HG03025 (cell line): ENCODE data around the gene ANXA5.
A peak's percentile ranks its signal among the peaks of the same experiment; 100 is the strongest.
"Not testable (repeated sequence)": the region's sequence is repeated elsewhere in the genome, so short reads cannot be mapped to it uniquely, and the experiment has no call there.

Experiments
- ATAC-seq: cut with Tn5 transposase; IDR thresholded peaks from one replicate; pipeline ENCODE4 v1.9.1; 2021; ENCODE audit warnings: mild to moderate bottlenecking, moderate library complexity; ENCODE audit not compliant: unreplicated experiment, low FRiP score

The ANXA5 gene

DNA sequence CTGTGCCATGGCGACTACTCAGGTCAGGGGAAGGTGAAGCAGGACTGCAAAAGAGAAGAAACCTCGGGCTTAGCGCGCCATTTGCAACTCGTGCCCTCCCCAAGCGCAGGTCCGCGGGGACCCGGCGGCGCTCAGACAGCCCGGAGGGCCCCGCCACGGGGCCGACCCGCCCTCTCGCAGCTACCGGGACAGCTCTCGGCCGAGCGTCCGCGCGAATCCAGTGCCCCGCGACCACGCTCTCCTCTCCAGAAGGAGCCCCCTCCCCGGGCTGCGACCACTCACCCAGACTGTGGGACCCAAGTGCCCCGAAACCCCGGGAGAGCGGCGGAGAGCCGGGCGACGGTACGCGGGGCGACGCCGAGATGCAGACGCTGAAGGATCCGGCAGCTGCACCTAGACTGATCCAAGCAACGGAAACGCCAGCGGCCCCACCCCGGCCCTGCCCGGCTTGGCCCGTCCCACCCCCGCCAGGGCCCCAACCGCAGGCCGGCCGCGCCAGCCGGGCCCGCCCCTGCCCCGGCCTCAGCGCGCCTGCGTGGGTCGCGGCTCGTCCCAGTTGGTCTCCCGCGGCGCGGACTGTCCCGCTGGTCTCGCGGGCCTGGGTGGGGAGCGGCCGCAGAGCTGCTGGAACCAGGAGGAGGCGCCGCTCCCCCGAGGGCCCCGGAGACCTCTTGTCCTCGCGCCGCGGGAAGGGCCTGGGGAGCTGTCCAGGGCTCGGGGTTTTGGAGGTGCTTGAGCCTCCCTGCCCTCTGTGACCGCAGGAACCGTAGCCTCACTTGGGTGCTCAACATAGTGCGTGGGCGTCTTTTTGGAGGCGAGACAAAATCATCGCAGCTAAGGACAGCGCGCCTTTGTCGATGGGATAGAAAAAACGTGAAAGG is at the start of gene ANXA5:
ANXA5 (minus strand) TSS at position 400 of the 881 bp plus-strand sequence; CDS start at position 9, 391 bp downstream.
- ATAC-seq = peak; percentile 85

- ATAC-seq = no peak
These were observed 46.0 kb upstream of the ANXA5 start for GRCh38 chr4:121742794-121743193.

DNA sequence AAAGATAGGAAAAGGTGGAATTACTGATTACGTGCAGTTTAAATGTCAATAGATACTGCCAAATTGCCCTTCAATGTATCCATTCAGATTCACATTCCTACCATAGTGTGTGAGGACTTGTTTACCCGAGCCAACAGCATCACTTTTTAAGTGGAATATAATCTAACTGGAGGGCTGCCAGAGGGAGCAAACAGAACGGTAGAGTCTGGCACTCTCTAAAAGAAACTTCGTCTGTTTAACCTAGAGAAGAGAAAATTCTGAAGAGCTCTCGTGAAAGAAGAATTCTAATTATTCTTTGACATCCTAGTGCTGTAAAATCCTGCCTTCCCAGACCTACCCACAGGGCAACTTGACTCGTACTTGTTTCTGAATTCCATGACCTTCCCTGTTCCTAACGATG is 45.0 kb upstream of the ANXA5 start:
- no peak for ATAC-seq

- no peak for ATAC-seq
These were observed 44.1 kb upstream of the ANXA5 start for GRCh38 chr4:121740796-121741409.

- no peak for ATAC-seq
These were observed 42.8 kb upstream of the ANXA5 start for GRCh38 chr4:121739575-121739974.

GRCh38 chr4:121738780-121739535 is 42.2 kb upstream of the ANXA5 start:
- ATAC-seq = no peak

GRCh38 chr4:121737846-121738554 is 41.2 kb upstream of the ANXA5 start:
- ATAC-seq = no peak

DNA sequence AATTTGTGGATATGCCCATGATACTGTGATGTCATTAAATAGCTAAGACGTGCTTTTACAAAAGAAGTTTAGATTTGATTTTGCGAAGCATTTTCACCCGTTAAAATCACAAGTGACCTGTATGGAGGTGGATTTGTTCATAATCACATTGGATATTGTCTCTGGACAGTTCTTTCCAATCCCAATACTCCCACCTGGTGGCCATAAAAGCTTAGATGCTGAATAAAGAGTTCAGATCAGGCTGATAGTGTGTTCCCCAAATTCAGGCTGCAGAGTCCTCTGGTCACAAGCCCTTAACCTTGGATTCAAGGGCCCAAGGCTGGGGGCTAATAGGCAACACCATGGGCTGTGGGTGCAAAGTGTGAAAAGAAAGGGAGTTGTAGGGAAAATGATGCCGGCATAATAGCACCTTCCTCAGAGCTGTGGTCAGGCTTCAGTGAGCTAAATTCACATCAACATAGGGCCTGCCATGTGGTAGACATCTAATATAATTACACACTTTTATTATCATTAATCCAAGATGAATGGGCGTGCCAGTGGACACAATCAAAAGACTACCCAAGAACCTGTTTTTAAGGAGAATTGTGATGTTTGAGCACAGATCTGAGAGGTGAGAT is 40.1 kb upstream of the ANXA5 start:
- ATAC-seq = no peak

- no peak for ATAC-seq
These were observed 37.8 kb upstream of the ANXA5 start for GRCh38 chr4:121734571-121734970.

DNA sequence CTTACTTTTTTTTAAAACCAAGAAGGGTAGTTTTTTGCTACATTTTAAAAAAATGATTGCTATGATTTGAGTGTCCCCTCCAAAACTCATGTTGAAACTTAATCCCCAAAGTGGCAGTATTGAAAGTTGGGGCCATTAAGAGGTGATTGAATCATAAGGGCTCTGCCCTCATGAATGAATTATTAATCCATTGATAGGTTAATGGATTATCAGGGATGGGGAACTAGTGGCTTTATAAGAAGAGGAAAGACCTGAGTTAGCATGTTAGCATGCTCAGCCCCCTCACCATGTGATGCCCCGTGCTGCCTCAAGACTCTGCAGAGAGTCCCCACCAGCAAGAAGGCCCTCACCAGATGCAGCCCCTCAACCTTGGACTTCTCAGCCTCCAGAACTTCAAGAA is 37.2 kb upstream of the ANXA5 start:
- no peak for ATAC-seq

DNA sequence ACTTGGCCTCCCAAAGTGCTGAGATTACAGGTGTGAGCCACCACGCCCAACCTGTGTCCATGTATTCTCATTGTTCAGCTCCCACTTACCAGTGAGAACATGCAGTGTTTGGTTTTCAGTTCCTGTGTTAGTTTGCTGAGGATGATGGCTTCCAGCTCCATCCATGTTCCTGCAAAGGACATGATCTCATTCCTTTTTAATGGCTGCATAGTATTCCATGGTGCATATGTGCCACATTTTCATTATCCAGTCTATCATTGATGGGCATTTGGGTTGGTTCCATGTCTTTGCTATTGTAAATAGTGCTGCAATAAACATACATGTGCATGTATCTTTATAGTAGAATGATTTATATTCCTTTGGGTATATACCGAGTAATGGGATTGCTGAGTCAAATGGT is 33.0 kb upstream of the ANXA5 start:
- not testable (repeated sequence) for ATAC-seq

- ATAC-seq = no peak
These were observed 32.0 kb upstream of the ANXA5 start for GRCh38 chr4:121728798-121729226.

DNA sequence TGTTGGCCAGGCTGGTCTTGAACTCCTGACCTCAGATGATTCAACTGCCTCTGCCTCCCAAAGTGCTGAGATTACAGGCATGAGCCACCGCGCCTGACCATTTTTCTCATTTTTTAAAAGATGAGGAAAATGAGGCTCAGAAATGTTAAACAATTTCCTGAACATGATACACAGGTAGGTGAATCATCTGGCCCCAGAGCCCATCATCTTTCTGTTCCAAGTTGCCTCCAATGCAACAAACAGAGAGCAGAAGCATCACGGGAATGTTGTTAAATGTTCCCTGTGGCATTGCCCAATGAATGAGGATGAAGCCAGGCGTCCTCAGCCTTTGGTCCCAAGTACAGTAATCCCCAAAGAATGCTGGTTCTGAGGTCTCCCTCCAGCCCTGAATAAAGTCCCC is 31.3 kb upstream of the ANXA5 start:
- no peak for ATAC-seq

DNA sequence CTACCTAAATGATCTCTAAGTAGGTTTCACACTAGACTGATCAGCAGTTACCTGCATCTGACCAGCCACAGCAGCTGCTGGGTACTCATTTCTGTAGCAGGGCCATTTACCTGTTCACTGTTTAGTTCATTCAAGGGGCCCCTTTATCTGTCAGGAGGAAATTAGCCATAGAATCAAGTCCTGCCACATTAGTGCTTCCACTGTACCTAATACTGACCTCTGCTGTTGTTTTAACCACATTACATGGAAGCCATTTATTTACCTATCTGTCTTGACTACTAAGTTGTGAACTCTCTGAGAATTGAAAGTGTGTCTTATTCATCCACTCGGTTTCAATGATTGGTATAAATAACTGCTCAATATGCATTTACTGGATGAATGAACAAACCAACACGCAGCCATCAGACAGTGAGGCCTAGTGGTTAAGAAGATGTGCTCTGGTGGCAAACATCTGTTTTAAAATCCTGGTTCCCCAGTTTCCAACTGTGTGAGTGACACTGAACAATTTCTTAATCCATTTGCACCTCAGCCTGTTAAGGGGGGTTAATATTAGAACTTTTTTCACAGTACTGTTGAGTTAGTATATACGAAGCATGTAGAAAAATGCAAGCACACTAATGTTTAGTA is 30.0 kb upstream of the ANXA5 start:
- peak; percentile 98 for ATAC-seq

- ATAC-seq = no peak
These were observed 27.9 kb upstream of the ANXA5 start for GRCh38 chr4:121724671-121725070.

DNA sequence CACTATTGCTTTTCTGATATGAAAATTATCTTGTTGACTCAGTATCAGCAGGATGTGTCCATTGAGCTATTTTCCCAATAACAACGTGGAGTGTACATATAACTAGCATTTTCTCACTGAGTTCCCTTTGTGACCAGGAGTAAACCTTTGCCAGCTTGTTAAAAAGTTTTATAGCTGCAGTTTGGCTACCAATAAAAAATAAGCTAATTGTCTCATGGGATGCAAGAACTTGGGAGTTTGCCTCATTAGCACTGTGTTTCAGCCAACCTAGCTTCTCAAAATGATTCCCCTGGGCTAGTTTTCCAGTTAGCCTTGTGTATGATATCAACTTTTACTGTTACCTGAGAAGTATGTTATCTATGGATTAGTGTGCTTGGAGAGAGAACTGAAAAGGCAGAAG is 24.9 kb upstream of the ANXA5 start:
- no peak for ATAC-seq

DNA sequence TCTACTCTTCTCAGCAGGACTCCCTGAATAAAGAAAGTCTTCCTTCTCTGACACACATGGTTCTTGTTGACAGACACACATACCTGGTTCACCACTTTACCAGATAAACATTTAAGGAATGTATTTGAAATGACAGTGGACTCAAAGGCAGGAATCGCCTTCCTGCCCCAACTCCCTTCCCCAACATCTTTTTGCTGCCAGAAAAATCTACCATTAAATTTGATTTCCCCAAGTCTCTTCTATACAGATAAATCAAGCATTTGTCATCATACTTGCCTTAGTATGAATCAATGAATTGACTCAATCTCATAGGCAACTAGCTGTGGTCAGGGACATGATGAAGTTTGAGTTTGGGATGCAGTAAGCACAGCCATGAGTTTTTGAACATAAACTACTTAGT is 23.3 kb upstream of the ANXA5 start:
- no peak for ATAC-seq

- ATAC-seq = no peak
These were observed 21.0 kb upstream of the ANXA5 start for GRCh38 chr4:121717680-121718237.

DNA sequence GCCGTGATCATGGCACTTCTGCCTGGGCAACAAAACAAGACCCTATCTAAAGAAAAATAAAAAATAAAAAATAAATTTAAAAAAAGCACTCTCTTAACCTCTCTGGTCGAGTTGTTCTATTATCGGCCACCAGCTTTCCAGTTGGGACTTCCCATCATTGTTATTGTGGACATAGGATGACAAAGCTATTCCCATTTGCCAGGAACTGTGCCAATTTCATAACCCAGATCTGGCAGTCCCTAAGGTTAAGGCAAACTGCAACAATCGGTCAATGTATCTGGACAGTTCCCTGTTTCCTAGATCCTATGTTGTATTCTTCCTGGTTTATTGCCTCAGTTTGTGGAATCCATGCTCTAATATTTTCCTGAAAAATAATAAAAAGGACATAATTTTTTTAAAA is 17.8 kb upstream of the ANXA5 start:
- ATAC-seq = no peak
